Hepatocyte (in vitro differentiated cells): ENCODE results near the gene MEOX1.

Experiments
- CTCF ChIP-seq: fragments of 200-600 bp; sonication (generic); IDR thresholded peaks from 2 replicates; pipeline ENCODE4 v1.5.1; 2016; ENCODE audit warnings: antibody characterized with exemption, mild to moderate bottlenecking; ENCODE audit not compliant: poor library complexity
- EZH2 ChIP-seq: fragments of 200-600 bp; sonication (generic); IDR thresholded peaks from 2 replicates; pipeline ENCODE4 v1.6.1; 2016; ENCODE audit warnings: antibody characterized with exemption, mild to moderate bottlenecking, borderline replicate concordance
- EZH2phosphoT487 ChIP-seq: fragments of 200-600 bp; sonication (generic); IDR thresholded peaks from one replicate; pipeline ENCODE4 v1.6.1; 2018; ENCODE audit warnings: antibody characterized with exemption, mild to moderate bottlenecking, low read depth, moderate library complexity; ENCODE audit not compliant: unreplicated experiment, severe bottlenecking

- TF ChIP-seq CTCF (no peak), EZH2phosphoT487 (no peak), EZH2 (no peak)
These were observed 49.2 kb downstream of the MEOX1 start for GRCh38 chr17:43612515-43612914.
